SH-SY5Y (cell line): Measurements from ENCODE around the gene EIF4E1B.

Experiments used
- GATA2 ChIP-seq: IDR thresholded peaks from 2 replicates; pipeline ENCODE4 v1.6.1; 2011; ENCODE audit warnings: mild to moderate bottlenecking, low read depth, low read length
- GATA3 ChIP-seq: IDR thresholded peaks from 2 replicates; pipeline ENCODE4 v1.6.1; 2011; ENCODE audit warnings: low read depth, mild to moderate bottlenecking, low read length, moderate library complexity

The EIF4E1B gene

GRCh38 chr5:176629853-176630680 is at the start of gene EIF4E1B, which contains the start of gene SNCB:
TSS of gene EIF4E1B (plus strand) at chr5:176630675. CDS start at chr5:176642788, 12,113 bp downstream.
TSS of gene SNCB (minus strand) at chr5:176630534. CDS start at chr5:176629654, 880 bp downstream.
- TF ChIP-seq GATA2, result no peak
- TF ChIP-seq GATA3, result no peak

- no peak for TF ChIP-seq GATA3
- TF ChIP-seq GATA2, result no peak
Measured at GRCh38 chr5:176581361-176581760, 49.1 kb upstream of the EIF4E1B start.

GRCh38 chr5:176583076-176583475 is 47.4 kb upstream of the EIF4E1B start:
- TF ChIP-seq GATA3 (no peak), GATA2 (no peak)

- TF ChIP-seq GATA3 (no peak), GATA2 (no peak)
Measured at GRCh38 chr5:176587398-176587797, 43.1 kb upstream of the EIF4E1B start.

GRCh38 chr5:176588297-176588696 is 42.2 kb upstream of the EIF4E1B start:
- no peak for TF ChIP-seq GATA2

GRCh38 chr5:176589039-176589769 is 41.3 kb upstream of the EIF4E1B start:
- TF ChIP-seq GATA3, result no peak
- TF ChIP-seq GATA2, result no peak

GRCh38 chr5:176590035-176590717 is 40.3 kb upstream of the EIF4E1B start:
- no peak for TF ChIP-seq GATA3
- no peak for TF ChIP-seq GATA2

GRCh38 chr5:176592573-176592972 is 37.9 kb upstream of the EIF4E1B start:
- TF ChIP-seq GATA3, result no peak
- TF ChIP-seq GATA2, result no peak

GRCh38 chr5:176593273-176593869 is 37.1 kb upstream of the EIF4E1B start:
- TF ChIP-seq GATA2 (no peak), GATA3 (no peak)

GRCh38 chr5:176594554-176594953 is 35.9 kb upstream of the EIF4E1B start:
- TF ChIP-seq GATA3 (no peak), GATA2 (no peak)

- TF ChIP-seq GATA3 (no peak), GATA2 (no peak)
Measured at GRCh38 chr5:176595386-176595943, 35.0 kb upstream of the EIF4E1B start.

GRCh38 chr5:176596069-176596644 is 34.3 kb upstream of the EIF4E1B start:
- TF ChIP-seq GATA3, result no peak
- no peak for TF ChIP-seq GATA2

- no peak for TF ChIP-seq GATA2
- no peak for TF ChIP-seq GATA3
Measured at GRCh38 chr5:176596689-176597416, 33.6 kb upstream of the EIF4E1B start.
